Renal pelvis (tissue), 4 donors: ENCODE data around the gene TTC34. TPM values are rescaled to one million over a fixed set of nuclear protein-coding genes. Genes with fewer than 3 reads are reported as not detected.
"Not testable (repeated sequence)": the region's sequence is repeated elsewhere in the genome, so short reads cannot be mapped to it uniquely, and the experiment has no call there.

ENCODE experiments used
- DNase-seq: peaks from one replicate; pipeline ENCODE4 v3.0.0-alpha.2; 2013
- polyA plus RNA-seq, 3 donors: library from polyadenylated mRNA; unstranded; fragments of 120-200 nt; gene quantifications; one replicate each; pipeline ENCODE4 v1.2.1, GENCODE V29; 2013; ENCODE audit not compliant: insufficient read length in 3 of 3

TTC34 gene
- polyA plus RNA-seq, 3 donors: 0.97 to 1.4 (median 1.2) TPM

- not testable (repeated sequence) for DNase-seq
Measured at GRCh38 chr1:2798958-2799357, 2.5 kb downstream of the TTC34 start.

GRCh38 chr1:2797741-2798016, 3.8 kb downstream of the TTC34 start:
- no peak for DNase-seq

GRCh38 chr1:2796890-2797740, 4.4 kb downstream of the TTC34 start:
- DNase-seq: no peak

- no peak for DNase-seq
Measured at GRCh38 chr1:2795926-2796325, 5.6 kb downstream of the TTC34 start.

GRCh38 chr1:2791027-2791760, 10.3 kb downstream of the TTC34 start:
- no peak for DNase-seq

- no peak for DNase-seq
Measured at GRCh38 chr1:2789986-2790581, 11.4 kb downstream of the TTC34 start.

GRCh38 chr1:2789164-2789985, 12.1 kb downstream of the TTC34 start:
- DNase-seq: peak; percentile 31

- DNase-seq: no peak
Measured at GRCh38 chr1:2788506-2789163, 12.9 kb downstream of the TTC34 start.

- no peak for DNase-seq
Measured at GRCh38 chr1:2787163-2787911, 14.2 kb downstream of the TTC34 start.

GRCh38 chr1:2786329-2787162, 14.9 kb downstream of the TTC34 start:
- DNase-seq: no peak

- no peak for DNase-seq
Measured at GRCh38 chr1:2785631-2786328, 15.7 kb downstream of the TTC34 start.

GRCh38 chr1:2784854-2785630, 16.5 kb downstream of the TTC34 start:
- no peak for DNase-seq

- DNase-seq: no peak
Measured at GRCh38 chr1:2783435-2784397, 17.8 kb downstream of the TTC34 start.

- no peak for DNase-seq
Measured at GRCh38 chr1:2783069-2783434, 18.4 kb downstream of the TTC34 start.

GRCh38 chr1:2781627-2782026, 19.9 kb downstream of the TTC34 start:
- no peak for DNase-seq

- DNase-seq: no peak
Measured at GRCh38 chr1:2778220-2778592, 23.3 kb downstream of the TTC34 start.
